Measurements from ENCODE around the gene PRR16. TPM values are rescaled to one million over a fixed set of nuclear protein-coding genes. Genes with fewer than 3 reads are reported as not detected.

The PRR16 gene
- total and polyA plus RNA-seq, 2 of the 13 experiments (the other 11 are each of a cell fraction or from before 2014, with no cell fraction given) = not detected

DNA sequence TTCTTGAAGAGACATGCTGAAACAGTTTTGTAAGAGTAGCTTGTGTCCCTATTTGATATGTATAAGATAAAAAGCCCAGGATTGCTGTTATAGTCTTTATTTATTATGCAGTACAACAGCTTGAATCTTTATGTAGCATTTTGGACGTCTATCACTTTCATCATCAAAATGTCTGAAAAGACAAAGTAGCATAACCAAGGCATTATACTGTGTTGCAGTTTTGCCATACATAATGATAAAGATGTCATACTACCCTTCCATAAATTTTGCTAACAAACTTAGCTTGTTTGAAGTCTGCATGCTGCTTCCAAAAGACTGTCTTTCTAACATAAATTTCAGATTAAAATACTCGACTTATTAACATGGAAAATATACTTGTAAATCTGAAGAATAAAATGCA, 127.8 kb downstream of the PRR16 start:
- intact Hi-C loops (cut with micrococcal nuclease; ENCODE audit: unreplicated experiment) (no loop called here), in situ Hi-C loops (cut with HindIII; ENCODE audit: extremely low pct_ligation_motif_present, low pct_unique_long_range_greater_than_20kb) (no loop called here)
- WGBS (ENCODE audit: low lambda C conversion rate) = 2% methylated on average over 2 of the region's 2 CpGs
- no peak overlapping the region for H2AFZ ChIP-seq (ENCODE audit: low read length)
- no peak for TF ChIP-seq SALL2 (CRISPR knock-in tag; IDR thresholded peaks at IDR 0.05)
- TF ChIP-seq, protein P1, sequence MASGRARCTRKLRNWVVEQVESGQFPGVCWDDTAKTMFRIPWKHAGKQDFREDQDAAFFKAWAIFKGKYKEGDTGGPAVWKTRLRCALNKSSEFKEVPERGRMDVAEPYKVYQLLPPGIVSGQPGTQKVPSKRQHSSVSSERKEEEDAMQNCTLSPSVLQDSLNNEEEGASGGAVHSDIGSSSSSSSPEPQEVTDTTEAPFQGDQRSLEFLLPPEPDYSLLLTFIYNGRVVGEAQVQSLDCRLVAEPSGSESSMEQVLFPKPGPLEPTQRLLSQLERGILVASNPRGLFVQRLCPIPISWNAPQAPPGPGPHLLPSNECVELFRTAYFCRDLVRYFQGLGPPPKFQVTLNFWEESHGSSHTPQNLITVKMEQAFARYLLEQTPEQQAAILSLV (CRISPR knock-in tag; IDR thresholded peaks at IDR 0.05; ENCODE audit: borderline replicate concordance) = no peak
- CTCF ChIA-PET (ENCODE audit: low intra/inter-chr PET ratio, low total read pairs) = no interaction called here
- FAIRE-seq = no peak
- POLR2A ChIA-PET = no interaction called here
- H3K9ac ChIP-seq (ENCODE audit: insufficient read depth, low read depth, low read length) = no peak overlapping the region
- H3K4me1 ChIP-seq (ENCODE audit: insufficient read depth, low read length) = no peaks in the 10 kb centered on the region
- no peak overlapping the region for H3K4me3 ChIP-seq (replicated peaks in 1 of 3; ENCODE audit: insufficient read depth in 1 of 3, low read depth in 2 of 3, low read length in 3 of 3)
- H3K4me2 ChIP-seq (ENCODE audit: low read depth, low read length) = no peak overlapping the region
- no peak for ATAC-seq
- H4K20me1 ChIP-seq (ENCODE audit: insufficient read depth, low read length) = no peaks in the 10 kb centered on the region
- no peak for DNase-seq (ENCODE audit: low spot score)
- H3K9me3 ChIP-seq (ENCODE audit: low read length) = no peaks in the 10 kb centered on the region; the same call in 1 of the 2 replicates
- no peaks in the 10 kb centered on the region for H3K79me2 ChIP-seq (ENCODE audit: insufficient read depth, low read length)
- H3K36me3 ChIP-seq (replicated peaks in 1 of 2; ENCODE audit: control insufficient read depth in 1 of 2, insufficient read depth in 2 of 2, low read length in 2 of 2) = no peaks in the 10 kb centered on the region
- H3K27ac ChIP-seq (ENCODE audit: extremely low read length, insufficient read depth, low read length) = no peak overlapping the region
- BruUV-seq (replicated peaks) = no TSS peak
- no peaks in the 10 kb centered on the region; a peak in 1 of 5 replicates for H3K27me3 ChIP-seq (ENCODE audit: control insufficient read depth in 1 of 2, insufficient read depth in 2 of 2, low read length in 2 of 2)

DNA sequence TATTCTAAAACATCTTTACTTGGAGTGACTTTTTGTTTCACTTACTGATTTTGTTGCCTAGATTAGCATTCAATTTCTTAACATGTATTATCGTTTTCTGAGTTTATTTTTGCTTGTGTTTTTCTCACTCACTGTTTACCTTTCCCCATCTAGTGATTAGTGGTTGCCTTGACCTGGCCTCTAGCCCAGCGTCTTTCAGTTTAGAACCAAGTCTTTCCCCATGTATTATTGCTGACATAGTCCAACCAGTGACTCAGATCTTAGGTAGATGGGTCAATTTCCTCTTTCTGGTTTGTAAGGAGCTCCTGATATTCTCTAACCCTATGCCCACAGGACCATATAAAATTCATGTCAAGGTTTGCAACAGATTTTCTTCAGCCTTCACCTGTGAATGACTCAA, 135.5 kb downstream of the PRR16 start:
- CTCF ChIA-PET (ENCODE audit: low intra/inter-chr PET ratio, low total read pairs) = no interaction called here
- no peak overlapping the region for H3K4me3 ChIP-seq (replicated peaks in 1 of 3; ENCODE audit: insufficient read depth in 1 of 3, low read depth in 2 of 3, low read length in 3 of 3)
- H3K9ac ChIP-seq (ENCODE audit: insufficient read depth, low read depth, low read length) = no peak overlapping the region
- no peaks in the 10 kb centered on the region for H3K36me3 ChIP-seq (replicated peaks in 1 of 2; ENCODE audit: control insufficient read depth in 1 of 2, insufficient read depth in 2 of 2, low read length in 2 of 2)
- no peak overlapping the region for H3K4me2 ChIP-seq (ENCODE audit: low read depth, low read length)
- BruUV-seq (replicated peaks) = no TSS peak
- H3K79me2 ChIP-seq (ENCODE audit: insufficient read depth, low read length) = no peaks in the 10 kb centered on the region
- H3K27me3 ChIP-seq (ENCODE audit: control insufficient read depth in 1 of 2, insufficient read depth in 2 of 2, low read length in 2 of 2) = no peaks in the 10 kb centered on the region
- ATAC-seq = no peak
- no peaks in the 10 kb centered on the region for H4K20me1 ChIP-seq (ENCODE audit: insufficient read depth, low read length)
- no peak for FAIRE-seq
- H2AFZ ChIP-seq (ENCODE audit: low read length) = no peak overlapping the region
- in situ Hi-C loops (cut with HindIII; ENCODE audit: extremely low pct_ligation_motif_present, low pct_unique_long_range_greater_than_20kb) = no loop called here
- DNase-seq (ENCODE audit: low spot score) = no peak
- intact Hi-C loops (cut with micrococcal nuclease; ENCODE audit: unreplicated experiment) = no loop called here
- H3K27ac ChIP-seq (ENCODE audit: extremely low read length, insufficient read depth, low read length) = no peak overlapping the region
- peaks cover 26% of the 10 kb centered on the region for H3K9me3 ChIP-seq (ENCODE audit: low read length)
- no peaks in the 10 kb centered on the region for H3K4me1 ChIP-seq (ENCODE audit: insufficient read depth, low read length)
- 2% methylated on average over 2 of the region's 2 CpGs for WGBS (ENCODE audit: low lambda C conversion rate)
- POLR2A ChIA-PET = no interaction called here
- TF ChIP-seq ZNF17 (CRISPR knock-in tag; IDR thresholded peaks at IDR 0.05) = no peak
- no peak for TF ChIP-seq FOXK1 (CRISPR knock-in tag; IDR thresholded peaks at IDR 0.05; ENCODE audit: borderline replicate concordance, low read depth)
- TF ChIP-seq YEATS2 (CRISPR knock-in tag; IDR thresholded peaks at IDR 0.05; ENCODE audit: borderline replicate concordance) = no peak
- no peak for TF ChIP-seq AHR (CRISPR knock-in tag; IDR thresholded peaks at IDR 0.05)
- TF ChIP-seq, protein P2, sequence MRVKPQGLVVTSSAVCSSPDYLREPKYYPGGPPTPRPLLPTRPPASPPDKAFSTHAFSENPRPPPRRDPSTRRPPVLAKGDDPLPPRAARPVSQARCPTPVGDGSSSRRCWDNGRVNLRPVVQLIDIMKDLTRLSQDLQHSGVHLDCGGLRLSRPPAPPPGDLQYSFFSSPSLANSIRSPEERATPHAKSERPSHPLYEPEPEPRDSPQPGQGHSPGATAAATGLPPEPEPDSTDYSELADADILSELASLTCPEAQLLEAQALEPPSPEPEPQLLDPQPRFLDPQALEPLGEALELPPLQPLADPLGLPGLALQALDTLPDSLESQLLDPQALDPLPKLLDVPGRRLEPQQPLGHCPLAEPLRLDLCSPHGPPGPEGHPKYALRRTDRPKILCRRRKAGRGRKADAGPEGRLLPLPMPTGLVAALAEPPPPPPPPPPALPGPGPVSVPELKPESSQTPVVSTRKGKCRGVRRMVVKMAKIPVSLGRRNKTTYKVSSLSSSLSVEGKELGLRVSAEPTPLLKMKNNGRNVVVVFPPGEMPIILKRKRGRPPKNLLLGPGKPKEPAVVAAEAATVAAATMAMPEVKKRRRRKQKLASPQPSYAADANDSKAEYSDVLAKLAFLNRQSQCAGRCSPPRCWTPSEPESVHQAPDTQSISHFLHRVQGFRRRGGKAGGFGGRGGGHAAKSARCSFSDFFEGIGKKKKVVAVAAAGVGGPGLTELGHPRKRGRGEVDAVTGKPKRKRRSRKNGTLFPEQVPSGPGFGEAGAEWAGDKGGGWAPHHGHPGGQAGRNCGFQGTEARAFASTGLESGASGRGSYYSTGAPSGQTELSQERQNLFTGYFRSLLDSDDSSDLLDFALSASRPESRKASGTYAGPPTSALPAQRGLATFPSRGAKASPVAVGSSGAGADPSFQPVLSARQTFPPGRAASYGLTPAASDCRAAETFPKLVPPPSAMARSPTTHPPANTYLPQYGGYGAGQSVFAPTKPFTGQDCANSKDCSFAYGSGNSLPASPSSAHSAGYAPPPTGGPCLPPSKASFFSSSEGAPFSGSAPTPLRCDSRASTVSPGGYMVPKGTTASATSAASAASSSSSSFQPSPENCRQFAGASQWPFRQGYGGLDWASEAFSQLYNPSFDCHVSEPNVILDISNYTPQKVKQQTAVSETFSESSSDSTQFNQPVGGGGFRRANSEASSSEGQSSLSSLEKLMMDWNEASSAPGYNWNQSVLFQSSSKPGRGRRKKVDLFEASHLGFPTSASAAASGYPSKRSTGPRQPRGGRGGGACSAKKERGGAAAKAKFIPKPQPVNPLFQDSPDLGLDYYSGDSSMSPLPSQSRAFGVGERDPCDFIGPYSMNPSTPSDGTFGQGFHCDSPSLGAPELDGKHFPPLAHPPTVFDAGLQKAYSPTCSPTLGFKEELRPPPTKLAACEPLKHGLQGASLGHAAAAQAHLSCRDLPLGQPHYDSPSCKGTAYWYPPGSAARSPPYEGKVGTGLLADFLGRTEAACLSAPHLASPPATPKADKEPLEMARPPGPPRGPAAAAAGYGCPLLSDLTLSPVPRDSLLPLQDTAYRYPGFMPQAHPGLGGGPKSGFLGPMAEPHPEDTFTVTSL (CRISPR knock-in tag; IDR thresholded peaks at IDR 0.05; ENCODE audit: borderline replicate concordance) = no peak
- no peak for TF ChIP-seq ZNF235 (CRISPR knock-in tag; IDR thresholded peaks at IDR 0.05; ENCODE audit: borderline replicate concordance)
- no peak for TF ChIP-seq CHD2 (IDR thresholded peaks at IDR 0.05; ENCODE audit: low read depth, low read length)
- TF ChIP-seq ZNF790 (CRISPR knock-in tag; IDR thresholded peaks at IDR 0.05; ENCODE audit: borderline replicate concordance) = no peak
- no peak for TF ChIP-seq BRD4 (CRISPR knock-in tag; IDR thresholded peaks at IDR 0.05)
- TF ChIP-seq LCORL (IDR thresholded peaks at IDR 0.05) = no peak
- TF ChIP-seq LCORL (CRISPR knock-in tag; IDR thresholded peaks at IDR 0.05) = no peak
- TF ChIP-seq POLR2A (IDR thresholded peaks at IDR 0.05; ENCODE audit: insufficient read depth in 1 of 2, low read depth in 2 of 2, low read length in 2 of 2) = no peak
- TF ChIP-seq DNMT3B (CRISPR knock-in tag; conservative IDR thresholded peaks at IDR 0.05) = no peak
